GM19452 (cell line): ENCODE results near the gene ARSH.
A peak's percentile ranks its signal among the peaks of the same experiment; 100 is the strongest.
"Not testable (repeated sequence)": the region's sequence is repeated elsewhere in the genome, so short reads cannot be mapped to it uniquely, and the experiment has no call there.

Source experiments
- ATAC-seq: cut with Tn5 transposase; IDR thresholded peaks from one replicate; pipeline ENCODE4 v1.9.1; 2021; ENCODE audit not compliant: unreplicated experiment

ARSH gene

GRCh38 chrX:3006495-3006894 lies at the start of gene ARSH:
Gene ARSH (plus strand): TSS chrX:3006546. CDS start chrX:3006613, 67 bp downstream.
- no peak for ATAC-seq

GRCh38 chrX:2958199-2958598 lies 48.1 kb upstream of the ARSH start:
- ATAC-seq = no peak

GRCh38 chrX:2960861-2961515 lies 45.4 kb upstream of the ARSH start:
- no peak for ATAC-seq

- ATAC-seq = no peak
Measured at GRCh38 chrX:2962381-2962780, 44.0 kb upstream of the ARSH start.

- ATAC-seq = not testable (repeated sequence)
Measured at GRCh38 chrX:2963449-2963848, 42.9 kb upstream of the ARSH start.

- not testable (repeated sequence) for ATAC-seq
Measured at GRCh38 chrX:2963992-2964794, 42.2 kb upstream of the ARSH start.

- peak; percentile 67 for ATAC-seq
Measured at GRCh38 chrX:2965965-2966364, 40.4 kb upstream of the ARSH start.

- ATAC-seq = no peak
Measured at GRCh38 chrX:2967012-2967411, 39.3 kb upstream of the ARSH start.

- no peak for ATAC-seq
Measured at GRCh38 chrX:2967584-2967983, 38.8 kb upstream of the ARSH start.

- ATAC-seq = no peak
Measured at GRCh38 chrX:2967998-2968909, 38.1 kb upstream of the ARSH start.

- no peak for ATAC-seq
Measured at GRCh38 chrX:2969021-2969420, 37.3 kb upstream of the ARSH start.

GRCh38 chrX:2972391-2972790 lies 34.0 kb upstream of the ARSH start:
- ATAC-seq = no peak

- no peak for ATAC-seq
Measured at GRCh38 chrX:2974961-2975360, 31.4 kb upstream of the ARSH start.

GRCh38 chrX:2978639-2979038 lies 27.7 kb upstream of the ARSH start:
- not testable (repeated sequence) for ATAC-seq

- no peak for ATAC-seq
Measured at GRCh38 chrX:2984342-2984741, 22.0 kb upstream of the ARSH start.

- ATAC-seq = no peak
Measured at GRCh38 chrX:2989565-2989964, 16.8 kb upstream of the ARSH start.

GRCh38 chrX:3010532-3010931 lies 4.2 kb downstream of the ARSH start:
- no peak for ATAC-seq

GRCh38 chrX:3017492-3017891 lies 11.1 kb downstream of the ARSH start:
- ATAC-seq = no peak

GRCh38 chrX:3024176-3024575 lies 17.8 kb downstream of the ARSH start:
- no peak for ATAC-seq

- ATAC-seq = no peak
Measured at GRCh38 chrX:3026074-3026815, 19.9 kb downstream of the ARSH start.

- ATAC-seq = no peak
Measured at GRCh38 chrX:3029129-3029528, 22.8 kb downstream of the ARSH start.
